Panc1 (cell line): ENCODE measurements around the gene CTSA.

ENCODE experiments used
- CTCF ChIP-seq: fragments of 450-650 bp; IDR thresholded peaks from 2 replicates; pipeline ENCODE4 v1.5.1; 2017; ENCODE audit warnings: mild to moderate bottlenecking
- POLR2AphosphoS5 ChIP-seq: IDR thresholded peaks from 2 replicates; pipeline ENCODE4 v1.6.1; 2012; ENCODE audit warnings: mild to moderate bottlenecking, low read depth, low read length, moderate library complexity

- TF ChIP-seq CTCF (no peak), POLR2AphosphoS5 (no peak)
Observed at GRCh38 chr20:45843506-45843905, 47.6 kb upstream of the CTSA start.
